ENCODE results near the gene NEK9.

The NEK9 gene

DNA sequence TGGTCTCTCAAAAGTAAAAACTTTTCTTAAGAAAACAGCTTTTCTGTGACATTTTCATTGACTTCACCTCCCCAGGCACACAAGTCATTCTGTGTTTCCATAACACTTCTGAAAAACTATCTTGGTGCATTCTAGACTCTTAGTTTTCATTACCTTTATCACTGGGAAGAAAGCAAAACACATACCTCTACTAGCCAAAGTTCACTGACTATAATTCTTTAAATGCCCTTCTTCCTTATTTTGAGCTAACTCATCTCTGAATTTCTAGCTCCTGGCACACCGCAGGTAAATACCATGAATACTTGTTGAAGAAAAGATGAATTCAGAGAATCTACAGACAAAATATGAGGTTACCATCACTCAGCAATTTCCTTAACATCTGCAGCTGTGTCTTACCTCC is 96.7 kb downstream of the NEK9 start:
- DNase-seq (ENCODE audit: low read depth) = no peak
